Ovary (tissue), 9 donors: ENCODE data around the gene MAS1L. TPM values are rescaled to one million over a fixed set of nuclear protein-coding genes. Genes with fewer than 3 reads are reported as not detected.

Source experiments
- DNase-seq, 5 donors: peaks; one replicate each; pipeline ENCODE4 v3.0.0-alpha.2; 2019 to 2020
- H3K27ac ChIP-seq, 2 donors: fragments of 200-600 bp; one replicate each; pipeline versions ENCODE4 v1.5.1 to v1.8.0; 2019 to 2022
- H3K27me3 ChIP-seq: fragments of 200-600 bp; one replicate; pipeline ENCODE4 v1.8.0; 2022
- H3K36me3 ChIP-seq: fragments of 200-600 bp; sonication (generic); one replicate; pipeline ENCODE4 v1.5.1; 2019
- H3K4me1 ChIP-seq: one replicate; pipeline ENCODE4 v1.8.1; 2013; ENCODE audit warnings: mild to moderate bottlenecking, moderate library complexity; ENCODE audit not compliant: insufficient read depth
- H3K4me3 ChIP-seq: fragments of 200-600 bp; sonication (generic); one replicate; pipeline ENCODE4 v1.5.1; 2017
- H3K9me3 ChIP-seq, 2 donors: fragments of 200-600 bp in 1 of 2; sonication (generic) in 1 of 2; one replicate each; pipeline versions ENCODE4 v1.5.1 to v1.8.1; 2013 to 2019; ENCODE audit warnings: mild to moderate bottlenecking in 1 of 2, moderate library complexity in 1 of 2
- CTCF ChIP-seq, 3 donors: fragments of 450-650 bp in 2 of 3; fragments of 200-600 bp in 1 of 3; IDR thresholded peaks; one replicate each; pipeline versions ENCODE4 v1.5.1 to v1.8.0; 2016 to 2022; ENCODE audit warnings: antibody characterized with exemption in 3 of 3, mild to moderate bottlenecking in 1 of 3
- EP300 ChIP-seq: sonication (generic); formaldehyde crosslinking; IDR thresholded peaks from one replicate; pipeline ENCODE4 v1.6.1; 2017; ENCODE audit warnings: antibody characterized with exemption
- POLR2A ChIP-seq: fragments of 450-650 bp; IDR thresholded peaks from one replicate; pipeline ENCODE4 v1.6.1; 2017; ENCODE audit warnings: antibody characterized with exemption, mild to moderate bottlenecking, moderate library complexity
- WGBS, 3 donors: extraction: QIAGEN DNeasy Blood & Tissue Kit in 1 of 3; methylation state at CpG; one replicate each; pipeline versions ENCODE4 v1.1.5 to v1.1.7; 2013 to 2017; 5-methylcytosine and 5-hydroxymethylcytosine counted together
- intact Hi-C, 4 donors: fragments of 100-400 bp; cut with DNase I; formaldehyde crosslinking; loops; one replicate each; pipeline versions ENCODE4 v1.11.0 to v1.15.1; 2022 to 2023
- polyA plus RNA-seq, 2 donors: library from polyadenylated mRNA; stranded (reverse); fragments of 200-250 nt in 1 of 2; fragments of 350-450 nt in 1 of 2; fragmentation: Illumina TruSeq in 1 of 2; extraction: RNeasy Lipid Tissue Mini Kit (QIAGEN cat#74804) in 1 of 2; gene quantifications; one replicate each; pipeline ENCODE4 v1.2.3, GENCODE V29; 2013 to 2014
- total RNA-seq, 7 donors: library from RNA; depleted of rRNA in 2 of 7; stranded (reverse); fragments of >200 nt in 2 of 7; fragmentation: NEBNext Ultra II Directional in 3 of 7; extraction: Animal tissue kit (Norgen Biotek cat#: 25700) in 3 of 7; gene quantifications; one replicate each; pipeline versions ENCODE4 v1.1.0 to v1.2.4, GENCODE V29; 2016 to 2023
- donor health status: DM: no; HTN: no; CAD: no; lungs with moderate emphysema.
- donor health status: DM: no; HTN: no; CAD: no.
- donor health status: Bipolar disorder and iron deficiency.
- donor health status: DM: yes; HTN: yes; CAD: no.
- donor health status: DM: no; HTN: no; CAD: no.
- donor health status: DM: yes; HTN: yes; CAD: no.

MAS1L gene
- total and polyA plus RNA-seq, 9 donors, result 0.15 TPM; not detected in 8

GRCh38 chr6:29493261-29493660, 5.5 kb upstream of the MAS1L start:
- H3K4me1 ChIP-seq, result no peaks in the 10 kb centered on the region
- WGBS, 3 donors, result 63 to 71% (median 65%) methylated on average over 2 of the region's 2 CpGs
- TF ChIP-seq EP300 (no peak), CTCF (IDR thresholded peaks at IDR 0.05) (no peak), POLR2A (no peak)
- intact Hi-C loops, result no loop called here
- H3K36me3 ChIP-seq, result no peaks in the 10 kb centered on the region
- no peaks in the 10 kb centered on the region for H3K27me3 ChIP-seq
- H3K27ac ChIP-seq, result no peak overlapping the region
- no peaks in the 10 kb centered on the region for H3K9me3 ChIP-seq
- H3K4me3 ChIP-seq, result no peak overlapping the region
- DNase-seq, result no peak

- Histone ChIP-seq H3K4me3 (no peak overlapping the region), H3K4me1 (no peaks in the 10 kb centered on the region), H3K27me3 (no peaks in the 10 kb centered on the region), H3K27ac (no peak overlapping the region), H3K9me3 (no peaks in the 10 kb centered on the region), H3K36me3 (no peaks in the 10 kb centered on the region)
- DNase-seq, result no peak
- no peak for TF ChIP-seq CTCF (IDR thresholded peaks at IDR 0.05)
- TF ChIP-seq POLR2A, result no peak
- TF ChIP-seq EP300, result no peak
- WGBS, 3 donors, result 51 to 60% (median 52%) methylated on average over 4 of the region's 4 CpGs
- intact Hi-C loops, result no loop called here
These were observed 3.8 kb upstream of the MAS1L start for GRCh38 chr6:29491574-29491973.

- TF ChIP-seq EP300 (no peak), CTCF (IDR thresholded peaks at IDR 0.05) (no peak), POLR2A (no peak)
- Histone ChIP-seq H3K9me3 (no peaks in the 10 kb centered on the region), H3K27ac (no peak overlapping the region), H3K4me1 (no peaks in the 10 kb centered on the region), H3K36me3 (no peaks in the 10 kb centered on the region), H3K27me3 (no peaks in the 10 kb centered on the region), H3K4me3 (no peak overlapping the region)
- no peak for DNase-seq
- intact Hi-C loops, result no loop called here
- 69 to 87% (median 76%) methylated on average over 2 of the region's 2 CpGs for WGBS, 3 donors
These were observed 2.8 kb upstream of the MAS1L start for GRCh38 chr6:29490552-29490951.

- Histone ChIP-seq H3K9me3 (no peaks in the 10 kb centered on the region), H3K4me1 (no peaks in the 10 kb centered on the region), H3K27me3 (no peaks in the 10 kb centered on the region), H3K36me3 (no peaks in the 10 kb centered on the region), H3K27ac (no peak overlapping the region), H3K4me3 (no peak overlapping the region)
- WGBS, 3 donors, result 76 to 84% (median 80%) methylated on average over 3 of the region's 3 CpGs
- intact Hi-C loops, result no loop called here
- no peak for DNase-seq
- TF ChIP-seq POLR2A, result no peak
- no peak for TF ChIP-seq EP300
These were observed 2.3 kb upstream of the MAS1L start for GRCh38 chr6:29490055-29490454.

GRCh38 chr6:29489286-29489685, 1.5 kb upstream of the MAS1L start:
- WGBS, 3 donors, result 85 to 94% (median 88%) methylated on average over 8 of the region's 8 CpGs

GRCh38 chr6:29488874-29489273, 1.1 kb upstream of the MAS1L start:
- intact Hi-C loops, result no loop called here

More at GRCh38 chr6:29489286-29489685, 1.5 kb upstream of the MAS1L start:
- Histone ChIP-seq H3K36me3 (no peaks in the 10 kb centered on the region), H3K4me3 (no peak overlapping the region), H3K27me3 (no peaks in the 10 kb centered on the region), H3K9me3 (no peaks in the 10 kb centered on the region), H3K27ac (no peak overlapping the region), H3K4me1 (no peaks in the 10 kb centered on the region)
- no peak for DNase-seq
- TF ChIP-seq EP300, result no peak
- no peak for TF ChIP-seq POLR2A
- intact Hi-C loops, result no loop called here

More at GRCh38 chr6:29488874-29489273, 1.1 kb upstream of the MAS1L start:
- DNase-seq, result no peak
- no peaks in the 10 kb centered on the region for H3K4me1 ChIP-seq
- no peaks in the 10 kb centered on the region for H3K36me3 ChIP-seq
- H3K27ac ChIP-seq, result no peak overlapping the region
- H3K27me3 ChIP-seq, result no peaks in the 10 kb centered on the region
- H3K4me3 ChIP-seq, result no peak overlapping the region
- no peaks in the 10 kb centered on the region for H3K9me3 ChIP-seq
- no peak for TF ChIP-seq EP300
- no peak for TF ChIP-seq CTCF (IDR thresholded peaks at IDR 0.05)
- no peak for TF ChIP-seq POLR2A
